Left lung (tissue), 10 donors: ENCODE data around the gene TIPARP. TPM values are rescaled to one million over a fixed set of nuclear protein-coding genes. Genes with fewer than 3 reads are reported as not detected.
A peak's percentile ranks its signal among the peaks of the same experiment; 100 is the strongest.
"Not testable (repeated sequence)": the region's sequence is repeated elsewhere in the genome, so short reads cannot be mapped to it uniquely, and the experiment has no call there.

Experiments
- ATAC-seq: fragments of 200-7000 bp; cut with Tn5 transposase; one replicate; pipeline ENCODE4 v1.9.1; 2020; ENCODE audit warnings: moderate library complexity
- DNase-seq, 4 donors: peaks; one replicate each; pipeline ENCODE4 v3.0.0-alpha.2; 2013 to 2020
- H3K27ac ChIP-seq, 2 donors: fragments of 200-600 bp; sonication (generic) in 1 of 2; one replicate each; pipeline versions ENCODE4 v1.5.0 to v1.8.0; 2020 to 2021
- H3K27me3 ChIP-seq, 2 donors: fragments of 200-600 bp; sonication (generic) in 1 of 2; one replicate each; pipeline versions ENCODE4 v1.5.0 to v1.8.0; 2020 to 2021
- H3K36me3 ChIP-seq, 2 donors: fragments of 200-600 bp; sonication (generic) in 1 of 2; one replicate each; pipeline versions ENCODE4 v1.5.0 to v1.8.0; 2020 to 2021
- H3K4me1 ChIP-seq, 2 donors: fragments of 200-600 bp; one replicate each; pipeline ENCODE4 v1.8.0; 2021
- H3K4me3 ChIP-seq, 2 donors: fragments of 200-600 bp; sonication (generic) in 1 of 2; one replicate each; pipeline versions ENCODE4 v1.5.0 to v1.8.0; 2020 to 2021; ENCODE audit warnings: mild to moderate bottlenecking in 1 of 2
- H3K9me3 ChIP-seq, 2 donors: fragments of 200-600 bp; sonication (generic) in 1 of 2; one replicate each; pipeline versions ENCODE4 v1.5.0 to v1.8.0; 2020 to 2021
- CTCF ChIP-seq, 2 donors: fragments of 200-600 bp; sonication (generic) in 1 of 2; IDR thresholded peaks; one replicate each; pipeline versions ENCODE4 v1.5.0 to v1.8.0; 2021; ENCODE audit warnings: antibody characterized with exemption in 2 of 2
- intact Hi-C, 2 donors: fragments of 100-400 bp; cut with DNase I; formaldehyde crosslinking; loops; one replicate each; pipeline versions ENCODE4 v1.11.2 to v1.14.2; 2022
- polyA plus RNA-seq, 6 donors: library from polyadenylated mRNA; unstranded; fragments of 120-200 nt; gene quantifications; one replicate each; pipeline ENCODE4 v1.2.1, GENCODE V29; 2013; ENCODE audit not compliant: insufficient read length in 6 of 6
- total RNA-seq, 2 donors: library from RNA; stranded (reverse); fragmentation: NEBNext Ultra II Directional; extraction: Animal tissue kit (Norgen Biotek cat#: 25700); gene quantifications; one replicate each; pipeline ENCODE4 v1.2.1, GENCODE V29; 2021
- donor health status: DM: no; HTN: yes; CAD: no.
- donor health status: DM: no; HTN: no; CAD: no.

Gene TIPARP
- total and polyA plus RNA-seq, 8 donors = 21.0 to 49.5 (median 28.1) TPM

GRCh38 chr3:156704370-156705036 is 30.1 kb downstream of the TIPARP start:
- Histone ChIP-seq H3K36me3 (peaks cover 0 to 78% of the 10 kb centered on the region in 2 donors), H3K4me3 (no peak overlapping the region), H3K27ac (peak overlapping the region in 1 of 2 donors; percentile 65), H3K9me3 (no peaks in the 10 kb centered on the region), H3K27me3 (no peaks in the 10 kb centered on the region), H3K4me1 (peaks cover 7 to 46% of the 10 kb centered on the region in 2 donors)
- no peak for TF ChIP-seq CTCF (IDR thresholded peaks at IDR 0.05)
- DNase-seq = no peak
- intact Hi-C loops = no loop called here
- no peak for ATAC-seq

- peak overlapping the region; percentile 15 to 65 for H3K27ac ChIP-seq
- H3K36me3 ChIP-seq = peaks cover 0 to 68% of the 10 kb centered on the region in 2 donors
Observed at GRCh38 chr3:156705761-156706616, 31.6 kb downstream of the TIPARP start.

GRCh38 chr3:156707588-156707987 is 33.2 kb downstream of the TIPARP start:
- Histone ChIP-seq H3K36me3 (peaks cover 0 to 70% of the 10 kb centered on the region in 2 donors), H3K27me3 (no peaks in the 10 kb centered on the region), H3K27ac (no peak overlapping the region), H3K4me1 (peaks cover 7 to 32% of the 10 kb centered on the region in 2 donors), H3K4me3 (no peak overlapping the region), H3K9me3 (no peaks in the 10 kb centered on the region)
- DNase-seq (no peak), ATAC-seq (no peak)
- no peak for TF ChIP-seq CTCF (IDR thresholded peaks at IDR 0.05)
- intact Hi-C loops = no loop called here

More at GRCh38 chr3:156705761-156706616, 31.6 kb downstream of the TIPARP start:
- ATAC-seq (peak; percentile 67), DNase-seq (no peak)
- no peaks in the 10 kb centered on the region for H3K9me3 ChIP-seq
- intact Hi-C loops = no loop called here
- H3K27me3 ChIP-seq = no peaks in the 10 kb centered on the region
- no peak for TF ChIP-seq CTCF (IDR thresholded peaks at IDR 0.05)
- H3K4me1 ChIP-seq = peaks cover 7 to 46% of the 10 kb centered on the region in 2 donors
- no peak overlapping the region for H3K4me3 ChIP-seq

- Histone ChIP-seq H3K4me1 (peaks cover 7 to 11% of the 10 kb centered on the region in 2 donors), H3K27ac (peak overlapping the region in 1 of 2 donors; percentile 28), H3K27me3 (no peaks in the 10 kb centered on the region), H3K9me3 (no peaks in the 10 kb centered on the region), H3K36me3 (peaks cover 0 to 48% of the 10 kb centered on the region in 2 donors), H3K4me3 (no peak overlapping the region)
- no peak for DNase-seq
- ATAC-seq = no peak
- no peak for TF ChIP-seq CTCF (IDR thresholded peaks at IDR 0.05)
- intact Hi-C loops = no loop called here
Observed at GRCh38 chr3:156710429-156710828, 36.0 kb downstream of the TIPARP start.

- DNase-seq (no peak), ATAC-seq (peak; percentile 74)
- peaks cover 0 to 50% of the 10 kb centered on the region in 2 donors for H3K36me3 ChIP-seq
- H3K9me3 ChIP-seq = no peaks in the 10 kb centered on the region
- no peak overlapping the region for H3K4me3 ChIP-seq
- TF ChIP-seq CTCF (IDR thresholded peaks at IDR 0.05) = no peak
- no peak overlapping the region for H3K27ac ChIP-seq
- H3K27me3 ChIP-seq = no peaks in the 10 kb centered on the region
- intact Hi-C loops = no loop called here
- peaks cover 6% of the 10 kb centered on the region in 2 donors for H3K4me1 ChIP-seq
Observed at GRCh38 chr3:156711113-156711512, 36.7 kb downstream of the TIPARP start.

- H3K27ac ChIP-seq, DNase-seq, H3K9me3 ChIP-seq, H3K4me3 ChIP-seq, H3K4me1 ChIP-seq, H3K27me3 ChIP-seq, intact Hi-C loops: not testable (repeated sequence)
- peaks cover 0 to 41% of the 10 kb centered on the region in 2 donors for H3K36me3 ChIP-seq
- peak; percentile 72 for ATAC-seq
Observed at GRCh38 chr3:156711944-156712343, 37.6 kb downstream of the TIPARP start.
